Measurements from ENCODE around the gene NEO1.

- TF ChIP-seq OSR1 (CRISPR knock-in tag; IDR thresholded peaks at IDR 0.05): no peak
- TF ChIP-seq PATZ1 (CRISPR knock-in tag; IDR thresholded peaks at IDR 0.05; ENCODE audit: borderline replicate concordance): no peak
- no peak for TF ChIP-seq PPARA (CRISPR knock-in tag; IDR thresholded peaks at IDR 0.05; ENCODE audit: borderline replicate concordance)
Measured at GRCh38 chr15:73333001-73333400, 280.7 kb downstream of the NEO1 start.
